Measurements from ENCODE around the gene TLR8. TPM values are rescaled to one million over a fixed set of nuclear protein-coding genes. Genes with fewer than 3 reads are reported as not detected.

The TLR8 gene
- total and polyA plus RNA-seq, 2 of the 4 experiments (the other 2 are of a cell fraction): not detected

- Histone ChIP-seq H3K9me3 (ENCODE audit: control insufficient read depth, insufficient read depth, low read length) (no peaks in the 10 kb centered on the region), H3K18ac (ENCODE audit: low read depth, low read length) (no peak overlapping the region), H4K91ac (ENCODE audit: insufficient read depth, low read depth, low read length) (no peak overlapping the region), H3K4me3 (ENCODE audit: insufficient read depth, low read depth, low read length) (no peak overlapping the region), H3K36me3 (ENCODE audit: control insufficient read depth, insufficient read depth, low read length) (peaks cover 10% of the 10 kb centered on the region), H2BK5ac (ENCODE audit: low read depth, low read length, poor library complexity, severe bottlenecking) (no peak overlapping the region), H2BK15ac (ENCODE audit: low read depth, low read length) (no peak overlapping the region), H3K56ac (ENCODE audit: extremely low read depth, insufficient read depth, low read length) (no peak overlapping the region), H3K14ac (replicated peaks; ENCODE audit: low read depth, low read length) (no peak overlapping the region), H2AFZ (replicated peaks; ENCODE audit: low read length, poor library complexity) (no peak overlapping the region), H3K4me1 (ENCODE audit: control insufficient read depth, insufficient read depth, low read length) (peaks cover 2% of the 10 kb centered on the region), H2AK9ac (replicated peaks; ENCODE audit: low read depth, low read length, poor library complexity) (no peak overlapping the region), H3K9me1 (ENCODE audit: insufficient read depth, low read length) (no peaks in the 10 kb centered on the region), H3K4ac (ENCODE audit: low read depth, low read length) (no peak overlapping the region), H3K23ac (ENCODE audit: low read depth, low read length) (no peak overlapping the region), H3K27ac (ENCODE audit: insufficient read depth, low read length) (no peak overlapping the region), H3K4me2 (ENCODE audit: low read depth, low read length) (no peak overlapping the region), H4K8ac (ENCODE audit: low read depth in 2 of 2, low read length in 2 of 2) (no peak overlapping the region), H3K27me3 (ENCODE audit: control insufficient read depth, insufficient read depth, low read length) (no peaks in the 10 kb centered on the region), H4K5ac (ENCODE audit: low read depth, low read length) (no peak overlapping the region), H3K79me1 (ENCODE audit: low read depth in 1 of 2, low read length in 2 of 2) (peaks cover 0 to 17% of the 10 kb centered on the region in 2 experiments; a peak in 2 of 4 replicates), H2AK5ac (ENCODE audit: low read depth, low read length) (no peak overlapping the region), H3K9ac (ENCODE audit: low read depth, low read length) (no peak overlapping the region), H4K20me1 (ENCODE audit: insufficient read depth, low read length) (peaks cover 12% of the 10 kb centered on the region; the same call in 1 of the 2 replicates), H2BK20ac (ENCODE audit: low read depth, low read length) (no peak overlapping the region), H2BK120ac (ENCODE audit: low read depth, low read length) (no peak overlapping the region)
- dilution Hi-C loops (cut with HindIII; ENCODE audit: low sequenced_read_pairs, unreplicated experiment): no loop called here
- no peak for DNase-seq
- TF ChIP-seq CTCF (conservative IDR thresholded peaks at IDR 0.05; ENCODE audit: low read depth, low read length) (no peak), RFX5 (IDR thresholded peaks at IDR 0.05; ENCODE audit: low read depth, low read length) (no peak), RCOR1 (IDR thresholded peaks at IDR 0.05; ENCODE audit: insufficient replicate concordance, low read length) (no peak), FOS (IDR thresholded peaks at IDR 0.05; ENCODE audit: low read depth, low read length) (no peak), RAD21 (IDR thresholded peaks at IDR 0.05; ENCODE audit: low read length) (no peak), MAFK (IDR thresholded peaks at IDR 0.05; ENCODE audit: low read depth, low read length) (no peak), POLR2A (IDR thresholded peaks at IDR 0.05; ENCODE audit: low read depth, low read length) (no peak), ELK1 (IDR thresholded peaks at IDR 0.05; ENCODE audit: borderline replicate concordance, low read depth, low read length) (no peak), CEBPB (IDR thresholded peaks at IDR 0.05; ENCODE audit: low read depth, low read length) (no peak), SMC3 (IDR thresholded peaks at IDR 0.05; ENCODE audit: low read depth, low read length) (no peak), NFE2L2 (IDR thresholded peaks at IDR 0.05; ENCODE audit: low read depth, low read length) (no peak), CHD1 (IDR thresholded peaks at IDR 0.05; ENCODE audit: low read depth, low read length) (no peak), USF2 (IDR thresholded peaks at IDR 0.05; ENCODE audit: low read depth, low read length) (no peak), BHLHE40 (IDR thresholded peaks at IDR 0.05; ENCODE audit: low read depth, low read length) (no peak), MAZ (IDR thresholded peaks at IDR 0.05; ENCODE audit: borderline replicate concordance, low read depth, low read length) (no peak), MXI1 (IDR thresholded peaks at IDR 0.05; ENCODE audit: borderline replicate concordance, low read depth, low read length) (no peak)
- POLR2A ChIA-PET (ENCODE audit: unreplicated experiment): no interaction called here
- ATAC-seq (ENCODE audit: low read depth): no peak
- in situ Hi-C loops (cut with MboI; ENCODE audit: low sequenced_read_pairs): loop anchor here (25.0 kb wide), 2 partner anchors 765 to 1065 kb away; partner anchors contain the start of genes GEMIN8, OFD1 and TRAPPC2
- intact Hi-C loops (cut with micrococcal nuclease): loop anchor here (5.0 to 10.0 kb wide), 2 partner anchors 103 to 680 kb away; partner anchors contain the start of gene TCEANC
- CTCF ChIA-PET: no interaction called here
- BruUV-seq (replicated peaks): no TSS peak
- WGBS, 2 experiments (ENCODE audit: extremely low coverage in 2 of 2, insufficient read length in 1 of 2): 80% methylated on average over 1 of the region's 6 CpGs; no CpG with 5 or more reads in 1 of the 2 experiments
These were observed 65.8 kb downstream of the TLR8 start for GRCh38 chrX:12972243-12972642.

Measured in IMR-90 (cell line).